Stimulated activated naive CD8-positive, alpha-beta T cell treated with anti-CD3 and anti-CD28 coated beads, Interleukin-15, Interleukin-2, amounts not matched to agents 100 ng/mL and 50 ng/mL, for 24 hours (primary cell): ENCODE results near the gene SLTM.
"Not testable (repeated sequence)": the region's sequence is repeated elsewhere in the genome, so short reads cannot be mapped to it uniquely, and the experiment has no call there.

Experiments
- H3K27ac Mint-ChIP-seq: one replicate; pipeline ENCODE4 v1.8.0; 2021; ENCODE audit warnings: mild to moderate bottlenecking, mixed read lengths
- H3K27me3 Mint-ChIP-seq: one replicate; pipeline ENCODE4 v1.8.0; 2021; ENCODE audit warnings: mixed read lengths
- H3K36me3 Mint-ChIP-seq: one replicate; pipeline ENCODE4 v1.8.0; 2021; ENCODE audit warnings: low read depth, mixed read lengths
- H3K4me1 Mint-ChIP-seq: one replicate; pipeline ENCODE4 v1.8.0; 2021; ENCODE audit warnings: low read depth, mixed read lengths
- H3K4me3 Mint-ChIP-seq: one replicate; pipeline ENCODE4 v1.8.0; 2021; ENCODE audit warnings: mild to moderate bottlenecking, mixed read lengths
- H3K9me3 Mint-ChIP-seq: one replicate; pipeline ENCODE4 v1.8.0; 2021; ENCODE audit warnings: mixed read lengths

SLTM gene

DNA sequence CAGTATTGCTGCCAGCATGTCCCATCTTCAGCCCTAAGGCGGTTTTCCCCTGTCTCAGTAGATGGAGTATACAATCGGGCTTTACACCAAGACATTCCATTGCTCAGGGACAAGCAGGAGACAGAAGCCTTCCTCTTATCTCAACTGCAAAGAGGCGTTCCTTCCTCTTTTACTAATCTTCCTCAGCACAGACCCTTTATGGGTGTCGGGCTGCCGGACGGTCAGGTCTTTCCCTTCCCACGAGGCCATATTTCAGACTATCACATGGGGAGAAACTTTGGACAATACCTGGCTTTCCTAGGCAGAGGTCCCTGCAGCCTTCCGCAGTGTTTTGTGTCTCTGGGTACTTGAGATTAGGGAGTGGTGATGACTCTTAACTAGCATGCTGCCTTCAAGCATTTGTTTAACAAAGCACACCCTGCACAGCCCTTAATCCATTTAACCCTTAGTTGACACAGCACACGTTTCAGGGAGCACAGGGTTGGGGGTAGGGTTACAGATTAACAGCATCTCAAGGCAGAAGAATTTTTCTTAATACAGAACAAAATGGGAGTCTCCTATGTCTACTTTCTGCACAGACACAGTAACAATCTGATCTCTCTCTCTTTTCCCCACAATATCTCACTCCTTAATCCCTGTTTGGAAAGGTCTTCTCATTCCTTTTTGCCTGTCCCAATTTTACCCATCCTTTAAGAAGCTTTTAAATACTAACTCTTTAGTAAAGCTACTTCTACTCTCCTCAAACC, 99.6 kb downstream of the SLTM start:
- not testable (repeated sequence) for H3K9me3 Mint-ChIP-seq, H3K27me3 Mint-ChIP-seq, H3K27ac Mint-ChIP-seq, H3K36me3 Mint-ChIP-seq, H3K4me1 Mint-ChIP-seq, H3K4me3 Mint-ChIP-seq

GRCh38 chr15:58830556-58830955, 102.9 kb downstream of the SLTM start:
- Mint-ChIP-seq H3K4me3 (no peak overlapping the region), H3K36me3 (peaks cover 16% of the 10 kb centered on the region), H3K9me3 (no peaks in the 10 kb centered on the region), H3K27me3 (no peaks in the 10 kb centered on the region), H3K27ac (no peak overlapping the region), H3K4me1 (no peaks in the 10 kb centered on the region)
